NCI-H2196 (cell line): ENCODE data around the gene GRIK1.

Experiments
- DNase-seq: peaks from one replicate; lab custom pipeline; 2025; ENCODE audit not compliant: unreplicated experiment; lab: John Stamatoyannopoulos, UW

The GRIK1 gene

DNA sequence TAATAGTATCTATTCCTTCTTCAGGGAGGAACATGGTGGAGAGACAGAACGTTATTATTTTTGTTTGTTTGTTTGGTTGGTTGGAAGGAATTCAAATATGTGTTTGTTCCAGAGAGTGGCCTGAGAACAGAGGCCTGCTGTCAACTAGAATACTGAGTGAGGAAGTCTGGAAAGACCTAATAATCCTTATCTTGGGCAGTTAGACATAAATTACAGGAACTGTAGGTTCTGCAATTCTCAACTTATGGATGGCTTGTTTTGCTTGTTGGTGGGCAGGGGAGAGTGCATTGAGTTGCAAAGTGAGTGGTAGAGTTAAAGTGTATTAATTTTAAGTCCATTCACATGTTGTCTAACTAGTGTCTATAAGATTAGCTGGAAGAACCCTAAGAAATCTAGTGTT lies 443.5 kb downstream of the GRIK1 start:
- no peak for DNase-seq

DNA sequence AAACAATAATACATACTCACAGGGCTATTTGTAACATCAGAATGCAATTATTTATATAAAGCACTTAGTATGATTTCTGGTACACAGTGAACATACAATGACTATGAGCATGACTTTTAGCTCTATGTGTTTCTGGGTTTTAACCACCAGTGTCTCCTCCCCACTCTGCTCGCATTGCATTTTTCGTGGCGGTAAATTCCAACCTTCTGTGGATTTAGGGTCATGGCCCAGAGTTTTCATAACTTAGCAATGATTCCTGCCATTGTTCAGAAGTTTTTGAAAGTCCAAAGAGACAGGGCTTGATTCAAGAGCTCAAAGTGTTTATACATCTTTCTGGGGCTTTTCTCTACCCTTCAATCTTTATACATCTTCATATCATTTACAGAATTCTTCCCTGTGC lies 449.8 kb downstream of the GRIK1 start:
- no peak for DNase-seq

DNA sequence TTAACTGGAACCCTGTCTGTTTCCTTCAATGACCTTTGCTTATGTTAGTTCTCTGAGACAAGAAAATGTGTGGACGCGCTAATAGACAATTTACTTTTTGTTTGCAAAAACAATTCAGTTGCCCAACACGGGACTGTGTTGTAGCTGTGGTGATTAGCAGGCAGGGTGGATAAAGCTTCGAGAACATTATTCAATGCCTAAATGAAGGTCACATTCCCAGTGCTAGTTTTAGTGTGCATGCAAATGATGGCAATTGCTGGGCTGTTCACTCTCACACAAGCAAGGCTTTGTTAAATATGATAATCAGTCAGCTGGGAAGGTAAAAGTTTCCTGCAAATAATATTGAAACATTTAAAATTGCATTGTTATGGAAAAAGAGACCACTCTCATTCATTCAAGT lies 452.6 kb downstream of the GRIK1 start:
- DNase-seq, result no peak
